NCI-H524 (cell line): Measurements from ENCODE around the gene ADH5.
A peak's percentile ranks its signal among the peaks of the same experiment; 100 is the strongest.
"Not testable (repeated sequence)": the region's sequence is repeated elsewhere in the genome, so short reads cannot be mapped to it uniquely, and the experiment has no call there.

Experiments
- DNase-seq, 2 experiments: peaks; one replicate each; lab custom pipeline; 2025; lab: John Stamatoyannopoulos, UW

The ADH5 gene

DNA sequence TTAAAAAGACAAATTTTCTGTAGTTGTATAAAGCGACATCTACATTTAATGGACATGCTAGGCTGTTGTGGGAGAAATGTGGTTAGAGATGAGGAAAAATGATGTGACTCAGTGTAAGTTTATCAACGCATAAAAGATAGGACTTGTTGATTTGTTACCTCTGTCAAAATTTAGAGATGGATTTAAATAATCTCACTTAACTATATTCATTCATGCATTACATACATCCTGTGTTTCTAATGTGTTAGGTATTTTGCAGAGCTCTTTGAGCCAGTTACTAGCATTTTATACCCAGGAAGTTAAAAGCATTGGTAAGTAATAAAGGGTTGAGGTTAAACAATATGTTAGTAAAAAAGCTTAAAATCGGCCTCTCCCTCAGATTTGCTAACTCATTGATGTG lies 58.7 kb downstream of the ADH5 start:
- no peak for DNase-seq

DNA sequence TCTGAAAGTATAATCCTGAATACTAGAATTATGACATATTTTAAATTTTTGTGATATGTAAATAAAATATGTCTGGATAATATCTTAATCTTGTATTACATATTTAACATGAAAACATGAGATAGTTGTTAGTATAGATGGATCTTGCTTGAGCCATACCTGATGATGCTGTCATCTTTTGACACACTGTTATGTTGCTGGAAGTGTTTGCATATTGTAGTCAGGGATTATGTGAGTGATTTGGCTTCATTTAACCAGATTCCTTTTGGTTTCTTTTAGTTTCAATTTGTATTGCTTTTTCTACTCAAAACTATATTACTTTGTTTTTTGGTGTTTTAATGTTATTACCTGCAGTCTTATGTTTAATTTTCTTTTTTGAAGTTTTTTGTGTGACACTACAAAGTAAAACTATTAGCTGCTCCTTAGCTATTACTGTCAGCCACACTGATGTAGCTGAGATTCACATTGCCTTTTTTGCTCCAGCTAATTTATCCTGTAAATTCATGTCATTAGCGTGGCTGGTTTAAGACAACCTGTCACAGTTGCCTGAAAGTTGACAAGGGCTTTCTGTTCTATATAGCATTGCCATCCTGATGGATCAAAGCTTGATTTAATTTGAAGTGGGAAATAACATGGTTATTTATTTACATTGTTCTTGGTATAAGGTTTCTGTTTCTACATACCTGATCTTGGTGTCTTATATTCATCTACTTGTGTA lies 59.4 kb downstream of the ADH5 start:
- DNase-seq: no peak

DNA sequence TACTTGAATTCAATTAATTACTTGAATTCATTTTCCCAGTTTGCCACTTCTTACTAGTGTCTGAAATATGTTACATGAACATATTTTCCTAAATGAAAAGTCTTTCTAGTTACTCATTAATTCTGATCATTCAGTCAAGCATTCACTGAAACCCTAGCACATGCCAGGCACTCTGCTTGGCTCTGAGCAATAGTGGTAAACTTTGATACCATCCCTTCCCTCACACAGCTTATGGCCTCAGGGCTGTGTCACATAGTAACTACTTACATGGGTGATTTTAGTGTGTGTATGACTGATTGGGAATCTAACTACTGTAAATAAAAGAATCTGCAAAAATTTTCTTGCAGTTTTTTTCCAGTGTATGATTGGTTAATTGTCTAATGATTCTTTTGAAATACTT lies 60.4 kb downstream of the ADH5 start:
- no peak for DNase-seq

DNA sequence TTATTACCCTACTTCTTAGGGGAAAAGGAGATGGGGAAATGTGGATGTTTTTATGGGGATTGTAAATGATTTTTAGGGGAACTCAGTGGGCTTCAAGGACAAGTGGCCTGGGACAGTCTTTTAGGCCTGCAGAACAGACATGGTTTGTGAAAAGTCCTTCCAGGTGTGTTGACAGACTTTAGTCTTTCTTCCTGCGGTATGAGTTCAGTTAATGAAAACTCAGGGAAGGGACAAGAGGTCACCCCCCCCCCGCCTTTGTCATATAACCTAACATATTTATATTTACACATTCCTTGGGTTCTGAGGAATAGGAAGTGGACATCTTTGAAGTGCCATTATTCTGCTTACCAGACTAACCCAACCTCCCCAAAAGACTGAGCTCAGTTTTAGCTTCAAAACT lies 61.3 kb downstream of the ADH5 start:
- DNase-seq: no peak

DNA sequence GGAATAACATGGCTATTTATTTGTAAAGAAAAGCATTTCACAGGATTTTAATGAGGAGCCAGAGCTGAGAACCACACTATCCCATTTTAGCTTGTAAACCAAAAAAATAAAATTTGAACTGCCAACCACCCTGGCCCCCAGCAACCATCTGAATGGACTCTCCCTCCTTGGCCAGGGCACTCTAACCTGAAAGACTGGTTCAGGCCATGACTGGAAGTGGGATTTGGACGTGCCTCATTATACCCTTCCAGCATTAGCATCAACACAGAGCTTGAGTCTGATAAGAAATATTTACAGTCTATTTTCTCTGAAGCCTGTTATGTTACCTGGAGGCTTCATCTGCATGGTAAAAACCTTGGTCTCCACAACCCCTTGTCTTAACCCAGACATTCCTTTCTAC lies 63.1 kb downstream of the ADH5 start:
- DNase-seq: no peak

- peak; percentile 7 to 47 for DNase-seq
Observed at GRCh38 chr4:99024481-99025275, 63.9 kb downstream of the ADH5 start.

- not testable (repeated sequence) for DNase-seq
Observed at GRCh38 chr4:99023800-99024251, 64.8 kb downstream of the ADH5 start.

DNA sequence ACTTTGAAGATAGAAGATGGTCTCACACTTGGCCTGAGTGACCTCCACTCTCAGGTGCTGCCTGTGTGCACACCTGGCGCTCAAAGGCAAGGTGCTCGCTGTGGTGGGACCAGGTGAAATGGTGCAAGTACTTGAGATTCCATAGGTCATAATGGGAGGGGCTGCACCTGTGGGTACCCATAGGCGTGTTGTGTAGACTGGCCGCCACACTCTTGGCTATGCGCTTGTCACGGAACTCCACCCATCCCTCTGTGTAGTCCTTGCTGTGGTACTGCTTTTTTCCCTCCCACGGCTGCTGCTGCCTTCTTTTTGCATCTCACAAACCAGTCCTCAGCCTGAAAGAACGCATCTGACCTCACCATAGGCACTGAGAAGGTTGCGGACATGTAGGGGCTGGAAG lies 66.0 kb downstream of the ADH5 start:
- DNase-seq: no peak

DNA sequence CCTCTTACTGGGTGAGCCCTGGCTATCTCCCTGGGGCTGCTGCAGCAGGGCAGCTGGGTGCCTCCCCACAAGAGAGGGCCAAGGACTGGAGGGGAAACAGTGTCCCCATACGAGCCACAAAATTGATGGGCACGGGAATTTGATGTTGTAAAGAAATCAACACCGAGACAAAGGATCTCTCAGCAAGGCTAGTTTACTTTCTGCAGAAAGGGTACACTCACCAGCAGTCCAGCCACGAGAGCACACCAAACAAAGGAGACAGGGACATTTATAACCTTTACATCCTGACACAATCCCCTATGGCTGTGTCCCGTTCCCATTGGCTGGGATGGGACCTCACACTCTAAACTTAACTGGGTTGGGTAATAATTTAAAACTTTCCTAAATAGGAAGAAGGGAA lies 67.2 kb downstream of the ADH5 start:
- DNase-seq: no peak
